Fibroblast of villous mesenchyme (primary cell): Measurements from ENCODE around the gene ZNF277. TPM values are rescaled to one million over a fixed set of nuclear protein-coding genes. Genes with fewer than 3 reads are reported as not detected.

Experiments used
- DNase-seq: peaks from one replicate; pipeline ENCODE4 v3.0.0-alpha.2; 2010; ENCODE audit warnings: low read depth
- H3K4me3 ChIP-seq: 2 replicates; pipeline ENCODE4 v1.5.1; 2011; ENCODE audit warnings: low read depth, mild to moderate bottlenecking, low read length
- CTCF ChIP-seq: IDR thresholded peaks from 2 replicates; pipeline ENCODE4 v1.5.1; 2012; ENCODE audit warnings: low read depth, mild to moderate bottlenecking, low read length; ENCODE audit not compliant: insufficient read depth
- total RNA-seq: library from RNA; depleted of rRNA; stranded (reverse); fragments of >200 nt; gene quantifications from 2 replicates; pipeline ENCODE4 v1.2.3, GENCODE V29; 2012

ZNF277 gene
- total RNA-seq, 1 donor: 29.8 TPM

- DNase-seq: no peak
- H3K4me3 ChIP-seq: no peak overlapping the region
- TF ChIP-seq CTCF: no peak
Observed at GRCh38 chr7:112267944-112268691, 61.6 kb downstream of the ZNF277 start.

GRCh38 chr7:112271162-112271561, 64.7 kb downstream of the ZNF277 start:
- DNase-seq: no peak
- no peak overlapping the region for H3K4me3 ChIP-seq
- TF ChIP-seq CTCF: no peak

- DNase-seq: peak; percentile 3
Observed at GRCh38 chr7:112272921-112273561, 66.5 kb downstream of the ZNF277 start.

GRCh38 chr7:112279042-112279441, 72.5 kb downstream of the ZNF277 start:
- no peak for TF ChIP-seq CTCF
- no peak for DNase-seq
- H3K4me3 ChIP-seq: no peak overlapping the region

More at GRCh38 chr7:112272921-112273561, 66.5 kb downstream of the ZNF277 start:
- no peak for TF ChIP-seq CTCF
- H3K4me3 ChIP-seq: no peak overlapping the region

- TF ChIP-seq CTCF: no peak
- no peak for DNase-seq
- no peak overlapping the region for H3K4me3 ChIP-seq
Observed at GRCh38 chr7:112280267-112280666, 73.8 kb downstream of the ZNF277 start.

GRCh38 chr7:112282476-112283188, 76.1 kb downstream of the ZNF277 start:
- no peak for DNase-seq
- TF ChIP-seq CTCF: no peak
- no peak overlapping the region for H3K4me3 ChIP-seq
